ENCODE results near the gene SGTA. TPM values are rescaled to one million over a fixed set of nuclear protein-coding genes. Genes with fewer than 3 reads are reported as not detected.

Gene SGTA
- polyA plus RNA-seq, 1 donor (not counting 4 experiments of a cell fraction or from before 2014, with no cell fraction given), result 36.1 TPM

DNA sequence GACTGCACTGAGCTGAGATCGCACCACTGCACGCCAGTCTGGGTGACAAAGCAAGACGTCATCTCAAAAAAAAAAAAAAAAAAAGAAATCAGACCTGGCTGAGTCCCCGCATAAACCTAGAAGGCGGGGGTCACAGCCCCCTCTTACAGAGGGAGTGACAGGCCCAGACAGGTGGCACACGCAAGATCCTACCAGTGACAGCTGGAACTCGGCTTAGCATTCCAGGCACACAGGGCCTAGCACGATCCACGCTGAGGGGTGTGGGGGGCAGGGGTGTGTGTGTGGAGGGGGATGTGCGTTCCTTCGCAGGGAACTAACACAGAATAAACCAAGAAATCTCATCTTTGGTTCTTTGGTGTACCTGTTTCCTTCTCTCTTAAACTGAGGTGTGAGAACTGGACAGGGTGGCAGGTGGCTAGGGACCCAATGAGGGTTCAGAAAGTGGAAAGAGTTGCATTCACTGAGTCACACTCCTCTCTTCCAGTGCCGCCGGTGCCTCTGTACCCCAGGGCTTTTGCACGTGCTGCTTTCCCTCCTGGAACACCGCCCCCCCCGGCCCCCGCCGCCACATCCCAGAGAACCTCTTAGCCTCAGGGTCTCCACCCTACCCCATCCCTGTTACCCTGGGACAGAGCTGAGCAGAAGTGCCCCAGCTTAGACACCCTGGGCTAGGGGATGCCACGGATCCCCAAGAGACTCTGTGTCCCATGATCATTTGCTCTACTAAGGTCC lies 5.0 kb downstream of the SGTA start:
- H3K27ac ChIP-seq (ENCODE audit: control insufficient read depth, insufficient read depth, low read length), result no peak overlapping the region
- no peak overlapping the region for H2AFZ ChIP-seq (ENCODE audit: control insufficient read depth, low read length)
- H4K20me1 ChIP-seq (ENCODE audit: control insufficient read depth, extremely low read depth, insufficient read depth, low read length), result peaks cover 35% of the 10 kb centered on the region
- DNase-seq (ENCODE audit: low read depth, low spot score) (no peak), FAIRE-seq (no peak)
- no peak overlapping the region for H3K4me3 ChIP-seq (ENCODE audit: control insufficient read depth in 2 of 3, extremely low read depth in 1 of 3, insufficient read depth in 2 of 3, low read depth in 1 of 3, low read length in 3 of 3)
- dilution Hi-C loops (cut with MboI; ENCODE audit: extremely low pct_ligation_motif_present, low sequenced_read_pairs), result no loop called here
- H3K9me1 ChIP-seq (ENCODE audit: control insufficient read depth, extremely low read depth, insufficient read depth, low read length), result peaks cover 5% of the 10 kb centered on the region
- no peak for TF ChIP-seq EZH2 (IDR thresholded peaks at IDR 0.05; ENCODE audit: low read length)
- TF ChIP-seq, protein P1, sequence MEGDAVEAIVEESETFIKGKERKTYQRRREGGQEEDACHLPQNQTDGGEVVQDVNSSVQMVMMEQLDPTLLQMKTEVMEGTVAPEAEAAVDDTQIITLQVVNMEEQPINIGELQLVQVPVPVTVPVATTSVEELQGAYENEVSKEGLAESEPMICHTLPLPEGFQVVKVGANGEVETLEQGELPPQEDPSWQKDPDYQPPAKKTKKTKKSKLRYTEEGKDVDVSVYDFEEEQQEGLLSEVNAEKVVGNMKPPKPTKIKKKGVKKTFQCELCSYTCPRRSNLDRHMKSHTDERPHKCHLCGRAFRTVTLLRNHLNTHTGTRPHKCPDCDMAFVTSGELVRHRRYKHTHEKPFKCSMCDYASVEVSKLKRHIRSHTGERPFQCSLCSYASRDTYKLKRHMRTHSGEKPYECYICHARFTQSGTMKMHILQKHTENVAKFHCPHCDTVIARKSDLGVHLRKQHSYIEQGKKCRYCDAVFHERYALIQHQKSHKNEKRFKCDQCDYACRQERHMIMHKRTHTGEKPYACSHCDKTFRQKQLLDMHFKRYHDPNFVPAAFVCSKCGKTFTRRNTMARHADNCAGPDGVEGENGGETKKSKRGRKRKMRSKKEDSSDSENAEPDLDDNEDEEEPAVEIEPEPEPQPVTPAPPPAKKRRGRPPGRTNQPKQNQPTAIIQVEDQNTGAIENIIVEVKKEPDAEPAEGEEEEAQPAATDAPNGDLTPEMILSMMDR (optimal IDR thresholded peaks at IDR 0.05 in 1 of 3, IDR thresholded peaks at IDR 0.05 in 1 of 3, conservative IDR thresholded peaks at IDR 0.05 in 1 of 3; ENCODE audit: extremely low read depth in 1 of 3, insufficient read depth in 2 of 3, low read length in 3 of 3), result no peak
- H3K9ac ChIP-seq (ENCODE audit: control insufficient read depth, extremely low read depth, insufficient read depth, low read length), result no peak overlapping the region
- H3K4me2 ChIP-seq (ENCODE audit: control insufficient read depth, extremely low read depth, insufficient read depth, low read depth, low read length), result no peak overlapping the region
- H3K27me3 ChIP-seq (ENCODE audit: control insufficient read depth, extremely low read depth, insufficient read depth, low read length), result no peaks in the 10 kb centered on the region
- H3K79me2 ChIP-seq (ENCODE audit: control insufficient read depth, insufficient read depth, low read length), result peaks cover 93% of the 10 kb centered on the region
- peaks cover 13 to 27% of the 10 kb centered on the region in 2 experiments for H3K36me3 ChIP-seq (ENCODE audit: control insufficient read depth in 2 of 2, extremely low read depth in 1 of 2, insufficient read depth in 2 of 2, low read length in 2 of 2)
- no peaks in the 10 kb centered on the region for H3K9me3 ChIP-seq (ENCODE audit: control insufficient read depth, low read depth, low read length)
- peaks cover 12% of the 10 kb centered on the region for H3K4me1 ChIP-seq (ENCODE audit: control insufficient read depth, extremely low read depth, insufficient read depth, low read length)

DNA sequence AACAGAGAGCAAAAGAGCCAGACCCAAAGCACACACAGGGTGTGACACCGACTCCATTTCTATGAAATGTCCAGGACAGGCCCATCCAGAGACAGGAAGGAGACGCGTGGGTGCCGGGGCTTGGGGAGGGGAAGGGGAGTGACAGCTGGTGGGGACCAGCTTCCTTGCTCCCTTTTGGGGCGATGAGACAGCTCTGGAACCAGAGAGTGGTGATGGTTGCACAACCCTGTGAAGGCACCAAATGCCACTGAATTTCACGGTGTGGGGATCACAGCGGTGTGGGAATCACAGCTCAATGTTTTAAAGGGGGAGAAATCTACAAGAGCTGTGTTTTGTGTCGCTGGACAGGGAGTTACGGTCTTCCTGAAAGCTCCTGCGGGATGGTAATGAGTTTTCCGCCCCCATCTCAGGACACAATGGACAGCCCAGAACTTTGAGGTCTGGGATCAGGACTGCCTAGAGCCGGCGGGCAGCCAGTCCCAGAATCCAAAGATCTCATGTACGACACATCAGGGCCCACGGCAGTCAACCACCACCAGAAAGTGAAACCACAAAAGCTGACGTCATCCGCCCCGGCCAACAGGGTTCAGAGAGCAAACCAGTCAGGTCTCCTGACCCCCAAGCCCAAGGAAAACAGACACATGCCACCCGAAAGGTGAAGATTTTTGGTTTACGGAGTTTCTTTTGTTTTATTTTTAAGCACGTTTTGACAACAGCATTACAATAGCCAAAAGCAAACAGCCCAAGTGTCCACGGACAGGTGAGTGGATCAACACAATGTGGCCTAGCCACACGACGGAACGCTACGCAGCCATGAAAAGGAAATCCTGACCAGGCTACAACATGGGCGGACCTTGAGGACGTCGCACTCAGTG lies 7.3 kb downstream of the SGTA start:
- Histone ChIP-seq H3K36me3 (ENCODE audit: control insufficient read depth in 2 of 2, extremely low read depth in 1 of 2, insufficient read depth in 2 of 2, low read length in 2 of 2) (peaks cover 11 to 26% of the 10 kb centered on the region in 2 experiments), H4K20me1 (ENCODE audit: control insufficient read depth, extremely low read depth, insufficient read depth, low read length) (peaks cover 36% of the 10 kb centered on the region), H3K27me3 (ENCODE audit: control insufficient read depth, extremely low read depth, insufficient read depth, low read length) (no peaks in the 10 kb centered on the region), H2AFZ (ENCODE audit: control insufficient read depth, low read length) (no peak overlapping the region), H3K9me3 (ENCODE audit: control insufficient read depth, low read depth, low read length) (no peaks in the 10 kb centered on the region), H3K4me3 (ENCODE audit: control insufficient read depth in 2 of 3, extremely low read depth in 1 of 3, insufficient read depth in 2 of 3, low read depth in 1 of 3, low read length in 3 of 3) (no peak overlapping the region), H3K27ac (ENCODE audit: control insufficient read depth, insufficient read depth, low read length) (no peak overlapping the region), H3K9me1 (ENCODE audit: control insufficient read depth, extremely low read depth, insufficient read depth, low read length) (no peaks in the 10 kb centered on the region), H3K79me2 (ENCODE audit: control insufficient read depth, insufficient read depth, low read length) (peaks cover 88% of the 10 kb centered on the region), H3K4me2 (ENCODE audit: control insufficient read depth, extremely low read depth, insufficient read depth, low read depth, low read length) (no peak overlapping the region), H3K9ac (ENCODE audit: control insufficient read depth, extremely low read depth, insufficient read depth, low read length) (no peak overlapping the region), H3K4me1 (ENCODE audit: control insufficient read depth, extremely low read depth, insufficient read depth, low read length) (no peaks in the 10 kb centered on the region)
- TF ChIP-seq, protein P1 (optimal IDR thresholded peaks at IDR 0.05 in 1 of 3, IDR thresholded peaks at IDR 0.05 in 1 of 3, conservative IDR thresholded peaks at IDR 0.05 in 1 of 3; ENCODE audit: extremely low read depth in 1 of 3, insufficient read depth in 2 of 3, low read length in 3 of 3), result no peak
- no peak for TF ChIP-seq EZH2 (IDR thresholded peaks at IDR 0.05; ENCODE audit: low read length)
- no peak for FAIRE-seq
- no peak for DNase-seq (ENCODE audit: low read depth, low spot score)
- dilution Hi-C loops (cut with MboI; ENCODE audit: extremely low pct_ligation_motif_present, low sequenced_read_pairs), result no loop called here

All from keratinocyte (primary cell).